ENCODE measurements around the gene FAM114A2.

DNA sequence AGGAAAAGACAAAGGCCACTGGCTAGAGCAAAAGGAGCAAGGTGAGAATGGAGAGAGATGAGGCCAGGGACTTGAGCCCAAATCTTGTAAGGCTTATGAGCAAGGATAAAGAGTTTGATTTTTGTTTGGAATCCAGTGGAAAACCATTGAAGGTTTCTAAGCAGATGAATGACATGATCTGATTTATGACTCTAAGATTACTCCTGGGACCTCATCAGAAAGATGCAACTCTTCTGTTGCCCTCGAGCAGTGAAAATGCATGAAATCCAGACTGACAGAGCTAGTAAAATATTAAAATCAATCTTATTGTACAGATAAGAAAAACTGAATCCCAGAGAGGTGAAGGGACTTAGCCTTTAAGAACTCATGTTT is 734 bp upstream of the FAM114A2 start:
- TF ChIP-seq, protein P1, sequence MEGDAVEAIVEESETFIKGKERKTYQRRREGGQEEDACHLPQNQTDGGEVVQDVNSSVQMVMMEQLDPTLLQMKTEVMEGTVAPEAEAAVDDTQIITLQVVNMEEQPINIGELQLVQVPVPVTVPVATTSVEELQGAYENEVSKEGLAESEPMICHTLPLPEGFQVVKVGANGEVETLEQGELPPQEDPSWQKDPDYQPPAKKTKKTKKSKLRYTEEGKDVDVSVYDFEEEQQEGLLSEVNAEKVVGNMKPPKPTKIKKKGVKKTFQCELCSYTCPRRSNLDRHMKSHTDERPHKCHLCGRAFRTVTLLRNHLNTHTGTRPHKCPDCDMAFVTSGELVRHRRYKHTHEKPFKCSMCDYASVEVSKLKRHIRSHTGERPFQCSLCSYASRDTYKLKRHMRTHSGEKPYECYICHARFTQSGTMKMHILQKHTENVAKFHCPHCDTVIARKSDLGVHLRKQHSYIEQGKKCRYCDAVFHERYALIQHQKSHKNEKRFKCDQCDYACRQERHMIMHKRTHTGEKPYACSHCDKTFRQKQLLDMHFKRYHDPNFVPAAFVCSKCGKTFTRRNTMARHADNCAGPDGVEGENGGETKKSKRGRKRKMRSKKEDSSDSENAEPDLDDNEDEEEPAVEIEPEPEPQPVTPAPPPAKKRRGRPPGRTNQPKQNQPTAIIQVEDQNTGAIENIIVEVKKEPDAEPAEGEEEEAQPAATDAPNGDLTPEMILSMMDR (IDR thresholded peaks at IDR 0.05): no peak
- TF ChIP-seq POLR2A (IDR thresholded peaks at IDR 0.05): no peak
